ENCODE results near the gene NTN1.

Gene NTN1

DNA sequence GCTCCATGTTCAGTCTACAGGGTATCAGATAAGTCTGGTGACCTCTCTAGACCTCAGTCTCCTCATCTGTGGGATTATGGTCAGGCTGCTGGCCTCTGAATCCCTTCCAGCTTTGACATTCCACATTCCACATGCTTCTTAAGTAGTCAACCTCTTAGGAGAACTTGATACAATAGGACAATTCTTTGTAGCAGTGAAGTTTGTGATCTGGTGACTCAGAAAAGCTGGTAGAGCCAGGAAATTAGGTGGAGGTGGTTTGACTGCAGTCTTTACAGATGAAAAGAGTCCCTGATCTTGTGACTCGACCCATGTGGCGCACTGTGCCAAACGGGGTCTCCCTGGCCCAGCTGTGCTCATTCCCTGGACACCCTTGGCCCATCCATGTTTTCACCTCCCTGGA lies 147.8 kb downstream of the NTN1 start:
- TF ChIP-seq, protein P1, sequence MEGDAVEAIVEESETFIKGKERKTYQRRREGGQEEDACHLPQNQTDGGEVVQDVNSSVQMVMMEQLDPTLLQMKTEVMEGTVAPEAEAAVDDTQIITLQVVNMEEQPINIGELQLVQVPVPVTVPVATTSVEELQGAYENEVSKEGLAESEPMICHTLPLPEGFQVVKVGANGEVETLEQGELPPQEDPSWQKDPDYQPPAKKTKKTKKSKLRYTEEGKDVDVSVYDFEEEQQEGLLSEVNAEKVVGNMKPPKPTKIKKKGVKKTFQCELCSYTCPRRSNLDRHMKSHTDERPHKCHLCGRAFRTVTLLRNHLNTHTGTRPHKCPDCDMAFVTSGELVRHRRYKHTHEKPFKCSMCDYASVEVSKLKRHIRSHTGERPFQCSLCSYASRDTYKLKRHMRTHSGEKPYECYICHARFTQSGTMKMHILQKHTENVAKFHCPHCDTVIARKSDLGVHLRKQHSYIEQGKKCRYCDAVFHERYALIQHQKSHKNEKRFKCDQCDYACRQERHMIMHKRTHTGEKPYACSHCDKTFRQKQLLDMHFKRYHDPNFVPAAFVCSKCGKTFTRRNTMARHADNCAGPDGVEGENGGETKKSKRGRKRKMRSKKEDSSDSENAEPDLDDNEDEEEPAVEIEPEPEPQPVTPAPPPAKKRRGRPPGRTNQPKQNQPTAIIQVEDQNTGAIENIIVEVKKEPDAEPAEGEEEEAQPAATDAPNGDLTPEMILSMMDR (IDR thresholded peaks at IDR 0.05; ENCODE audit: low read depth, low read length), result no peak
- DNase-seq (ENCODE audit: extremely low read depth, low read depth), result no peak

DNA sequence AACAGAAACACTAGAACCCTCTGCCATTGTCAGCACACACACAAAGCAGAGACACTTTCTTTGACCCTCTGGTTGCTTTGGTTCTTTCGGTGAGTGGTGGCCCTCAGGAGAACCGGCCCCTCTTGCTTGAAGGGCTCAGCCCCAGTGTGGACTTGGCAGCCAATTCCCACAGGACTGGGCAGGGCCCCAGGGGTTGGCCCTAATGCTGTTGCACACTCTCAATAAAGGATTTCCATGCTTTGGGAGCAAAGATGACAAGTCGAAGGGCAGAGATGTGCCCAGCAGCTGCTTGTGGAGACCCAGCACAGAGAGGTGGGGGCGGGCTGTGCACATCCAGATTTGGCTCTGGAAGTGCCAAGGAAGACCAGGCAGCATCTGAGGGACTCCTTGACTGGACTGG lies 149.0 kb downstream of the NTN1 start:
- no peak for DNase-seq (ENCODE audit: extremely low read depth, low read depth)
- TF ChIP-seq, protein P1 (IDR thresholded peaks at IDR 0.05; ENCODE audit: low read depth, low read length), result no peak

DNA sequence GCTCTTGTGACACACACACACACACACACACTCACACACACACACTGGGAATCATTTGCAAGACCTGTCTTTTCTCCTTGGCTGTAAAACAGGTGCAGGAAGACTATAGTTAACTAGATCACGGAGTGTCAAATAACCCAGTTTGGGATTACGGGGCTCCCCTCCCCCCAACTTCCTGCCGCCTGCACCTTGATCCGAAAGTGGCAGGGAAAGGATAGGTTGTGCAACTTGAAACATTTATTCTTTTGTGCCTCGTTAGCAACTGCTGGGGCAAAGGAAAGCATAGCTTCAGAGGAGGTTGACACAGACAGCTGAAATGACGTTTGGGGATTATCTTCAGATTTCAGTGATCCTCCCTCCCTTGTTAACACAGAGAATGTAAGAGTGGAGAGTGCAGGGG lies 149.5 kb downstream of the NTN1 start:
- DNase-seq (ENCODE audit: extremely low read depth, low read depth), result no peak
- TF ChIP-seq, protein P1 (IDR thresholded peaks at IDR 0.05; ENCODE audit: low read depth, low read length), result no peak

DNA sequence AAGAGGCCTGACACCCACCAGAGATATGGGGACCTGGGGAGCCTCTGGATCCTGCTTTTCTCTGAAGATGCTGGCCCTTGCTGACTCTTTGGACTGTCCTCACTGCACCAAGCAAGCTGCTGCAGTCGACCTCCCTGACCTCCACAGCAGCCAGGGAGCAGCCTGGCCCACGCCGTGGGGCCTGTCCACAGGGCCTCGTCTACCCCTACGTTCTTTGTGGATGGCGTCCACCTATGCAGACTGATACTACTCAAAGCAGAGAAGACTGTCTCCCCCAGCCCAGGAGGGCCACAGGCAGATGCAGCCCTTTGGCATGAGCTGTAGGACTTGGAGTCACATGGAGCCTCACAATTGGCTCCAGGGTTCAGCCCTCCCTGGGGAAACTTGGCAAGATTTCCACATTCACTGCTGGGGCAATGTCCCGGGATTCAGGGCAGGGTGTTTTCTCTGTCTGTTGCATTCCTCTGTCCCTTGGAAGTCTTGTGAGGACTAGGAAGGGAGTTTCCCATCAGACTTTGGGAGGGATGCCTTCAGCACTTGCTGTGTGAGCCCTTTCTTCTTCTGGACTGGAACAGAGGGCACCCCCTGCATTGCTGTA lies 152.2 kb downstream of the NTN1 start:
- no peak for DNase-seq (ENCODE audit: extremely low read depth, low read depth)
- TF ChIP-seq, protein P1 (IDR thresholded peaks at IDR 0.05; ENCODE audit: low read depth, low read length), result no peak

DNA sequence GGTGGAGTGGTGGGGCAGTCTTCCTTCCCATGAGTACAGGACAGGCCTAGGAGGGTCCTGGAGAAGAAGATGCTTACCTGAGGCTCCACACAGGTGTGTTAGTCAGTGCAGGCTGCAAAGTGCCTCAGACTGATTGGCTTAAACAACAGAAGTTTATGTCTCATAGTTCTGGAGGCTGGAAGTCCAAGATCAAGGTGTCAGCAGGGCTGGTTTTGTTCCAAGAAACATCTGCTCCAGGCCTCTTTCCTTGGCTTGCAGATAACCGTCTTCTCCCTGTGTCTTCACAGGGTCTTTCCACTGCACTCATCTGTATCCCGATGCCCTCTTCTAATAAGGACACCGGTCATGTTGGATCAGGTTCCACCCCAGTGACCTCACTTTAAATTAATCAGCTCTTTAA lies 153.0 kb downstream of the NTN1 start:
- no peak for DNase-seq (ENCODE audit: extremely low read depth, low read depth)
- TF ChIP-seq, protein P1 (IDR thresholded peaks at IDR 0.05; ENCODE audit: low read depth, low read length), result no peak

DNA sequence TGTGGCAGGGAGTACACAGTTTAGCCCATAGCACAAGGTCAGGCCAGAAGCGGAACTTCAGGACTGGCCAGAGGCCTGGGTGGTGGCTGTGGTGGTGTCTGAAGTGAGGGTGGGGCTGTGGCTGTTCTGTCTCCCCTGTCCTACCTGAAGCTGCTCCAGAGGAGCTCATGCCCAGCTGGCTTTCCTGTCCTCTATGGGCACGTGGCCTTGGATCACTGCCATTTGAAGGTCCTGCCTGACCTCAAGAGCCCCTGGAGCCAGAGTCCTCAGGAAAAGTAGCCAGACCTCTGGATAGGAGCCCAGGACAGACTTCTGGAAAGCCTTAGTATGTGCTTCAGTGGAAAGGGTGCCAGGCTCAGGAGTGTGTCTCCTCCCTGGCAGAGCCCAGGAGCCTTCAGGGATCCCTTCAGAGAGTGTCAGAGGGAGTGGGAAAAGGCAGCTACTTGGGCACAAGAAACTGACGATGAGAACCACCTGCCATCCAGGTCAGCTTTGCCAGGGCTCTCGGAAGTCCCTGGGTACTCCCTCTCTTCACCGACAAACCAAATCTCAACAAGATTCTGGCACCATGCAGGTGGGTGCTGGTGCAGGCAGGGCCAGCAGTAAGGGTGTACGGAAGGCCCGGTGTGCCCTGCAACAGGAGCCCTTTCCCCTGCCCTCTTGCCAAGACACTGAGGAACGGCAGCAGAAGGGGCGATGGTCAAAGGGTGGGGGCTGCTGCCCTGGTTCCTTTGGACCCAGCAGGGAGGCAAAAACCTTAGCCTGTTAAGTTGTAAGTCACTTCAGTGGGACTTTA lies 153.7 kb downstream of the NTN1 start:
- TF ChIP-seq, protein P1 (IDR thresholded peaks at IDR 0.05; ENCODE audit: low read depth, low read length), result no peak
- no peak for DNase-seq (ENCODE audit: extremely low read depth, low read depth)

DNA sequence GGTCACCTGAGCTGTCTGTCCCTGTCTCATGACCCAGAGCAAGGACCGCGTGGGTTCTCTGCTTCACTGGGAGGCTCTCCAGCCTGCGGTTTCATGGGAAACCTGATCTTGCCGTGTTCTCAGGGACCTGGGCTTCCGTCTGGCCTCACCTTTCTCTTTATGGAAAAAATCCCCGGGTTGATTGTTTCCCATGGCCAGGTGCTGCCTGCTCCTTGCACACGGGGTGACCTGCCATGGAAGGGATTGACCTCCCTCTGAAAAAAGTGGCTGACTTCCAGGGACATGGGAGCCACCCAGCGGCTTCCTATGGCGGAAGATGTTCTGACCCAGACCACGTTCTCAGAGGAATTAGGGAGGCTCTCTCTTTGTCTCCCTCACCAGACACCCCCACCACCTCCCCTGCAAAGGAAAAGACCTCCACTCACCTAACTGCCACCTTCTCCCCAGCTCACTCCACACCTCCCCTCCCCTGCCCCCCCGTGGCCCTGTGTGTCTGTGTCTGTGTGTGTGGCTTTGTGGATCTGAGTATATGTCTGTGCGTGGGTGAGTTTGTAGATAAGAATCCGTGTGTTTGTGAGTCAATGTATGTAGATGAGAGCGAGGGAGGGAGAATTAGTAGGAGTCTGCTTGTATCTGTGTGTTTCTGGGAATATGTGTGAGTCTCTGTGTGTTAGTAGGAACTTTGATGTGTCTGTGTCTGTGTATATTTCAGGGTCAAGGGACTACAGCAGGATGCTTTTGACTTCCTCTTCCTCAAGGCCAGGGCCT lies 154.6 kb downstream of the NTN1 start:
- TF ChIP-seq, protein P1 (IDR thresholded peaks at IDR 0.05; ENCODE audit: low read depth, low read length), result no peak
- DNase-seq (ENCODE audit: extremely low read depth, low read depth), result no peak
